Parathyroid adenoma (tissue), 2 donors: Measurements from ENCODE around the gene SULT1A2.
A peak's percentile ranks its signal among the peaks of the same experiment; 100 is the strongest.
"Not testable (repeated sequence)": the region's sequence is repeated elsewhere in the genome, so short reads cannot be mapped to it uniquely, and the experiment has no call there.

Experiments used
- H2AFZ ChIP-seq: fragments of 300-600 bp; sonication (generic); one replicate; pipeline ENCODE4 v1.7.0; 2017; ENCODE audit warnings: antibody characterized with exemption, mild to moderate bottlenecking
- H3K27ac ChIP-seq: fragments of 300-600 bp; sonication (generic); one replicate; pipeline ENCODE4 v1.7.0; 2017
- H3K27me3 ChIP-seq: fragments of 300-600 bp; sonication (generic); one replicate; pipeline ENCODE4 v1.7.0; 2017; ENCODE audit warnings: low read length; ENCODE audit not compliant: control insufficient read depth, insufficient read depth
- H3K36me3 ChIP-seq: fragments of 300-600 bp; sonication (generic); one replicate; pipeline ENCODE4 v1.7.0; 2017; ENCODE audit warnings: low read length; ENCODE audit not compliant: control insufficient read depth, insufficient read depth
- H3K4me1 ChIP-seq: fragments of 300-600 bp; sonication (generic); one replicate; pipeline ENCODE4 v1.7.0; 2017; ENCODE audit warnings: control low read depth
- H3K4me2 ChIP-seq: fragments of 300-600 bp; sonication (generic); one replicate; pipeline ENCODE4 v1.7.0; 2017; ENCODE audit warnings: low read length
- H3K4me3 ChIP-seq: fragments of 300-600 bp; sonication (generic); one replicate; pipeline ENCODE4 v1.7.0; 2017; ENCODE audit warnings: low read depth, low read length
- H3K79me2 ChIP-seq: fragments of 300-600 bp; sonication (generic); one replicate; pipeline ENCODE4 v1.7.0; 2017; ENCODE audit warnings: control low read depth
- H3K9ac ChIP-seq: fragments of 300-600 bp; sonication (generic); one replicate; pipeline ENCODE4 v1.7.0; 2017; ENCODE audit warnings: mild to moderate bottlenecking
- H3K9me3 ChIP-seq: fragments of 300-600 bp; sonication (generic); one replicate; pipeline ENCODE4 v1.7.0; 2017; ENCODE audit warnings: low read length; ENCODE audit not compliant: control insufficient read depth
- CTCF ChIP-seq: fragments of 300-600 bp; sonication (generic); IDR thresholded peaks from one replicate; pipeline ENCODE4 v1.7.0; 2017; ENCODE audit warnings: antibody characterized with exemption, mild to moderate bottlenecking
- donor health status: primary hyperparathyroidism.

SULT1A2 gene

GRCh38 chr16:28596840-28597691 is at the start of gene SULT1A2:
Gene SULT1A2 (minus strand): TSS chr16:28597050. CDS start chr16:28595930, 1,120 bp downstream.
- Histone ChIP-seq H3K79me2 (no peaks in the 10 kb centered on the region), H3K9ac (peak within 1 kb of the TSS; percentile 34), H3K4me3 (peak within 1 kb of the TSS; percentile 24), H3K27ac (peak within 1 kb of the TSS; percentile 95), H3K9me3 (no peaks in the 10 kb centered on the region), H3K27me3 (no peaks in the 10 kb centered on the region), H3K4me1 (peaks cover 28% of the 10 kb centered on the region), H2AFZ (peak within 1 kb of the TSS; percentile 73), H3K4me2 (peak within 1 kb of the TSS; percentile 47), H3K36me3 (no peaks in the 10 kb centered on the region)
- no peak for TF ChIP-seq CTCF

DNA sequence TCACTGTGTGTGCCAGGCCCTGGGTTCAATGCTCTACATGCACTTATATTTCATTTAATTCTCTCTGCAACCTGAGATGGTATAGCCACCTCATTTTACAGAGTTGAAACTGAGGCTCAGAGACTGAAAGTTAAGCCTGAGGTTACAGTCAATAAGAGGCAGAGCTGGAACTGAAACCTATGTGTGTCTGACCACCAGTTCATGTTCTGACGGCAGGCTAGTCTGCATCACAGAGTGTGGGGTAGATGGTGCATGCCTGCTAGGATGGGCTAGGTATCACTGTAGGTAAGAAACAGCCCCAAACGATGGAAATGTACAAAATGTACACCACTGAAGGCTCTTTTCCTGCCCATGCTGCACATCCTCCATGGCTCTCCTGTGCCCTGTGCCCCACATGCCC is 43.1 kb upstream of the SULT1A2 start:
- H3K4me1 ChIP-seq, H3K36me3 ChIP-seq, H3K79me2 ChIP-seq, H2AFZ ChIP-seq, H3K4me3 ChIP-seq, H3K9ac ChIP-seq, H3K9me3 ChIP-seq, H3K4me2 ChIP-seq, H3K27ac ChIP-seq, H3K27me3 ChIP-seq: not testable (repeated sequence)

DNA sequence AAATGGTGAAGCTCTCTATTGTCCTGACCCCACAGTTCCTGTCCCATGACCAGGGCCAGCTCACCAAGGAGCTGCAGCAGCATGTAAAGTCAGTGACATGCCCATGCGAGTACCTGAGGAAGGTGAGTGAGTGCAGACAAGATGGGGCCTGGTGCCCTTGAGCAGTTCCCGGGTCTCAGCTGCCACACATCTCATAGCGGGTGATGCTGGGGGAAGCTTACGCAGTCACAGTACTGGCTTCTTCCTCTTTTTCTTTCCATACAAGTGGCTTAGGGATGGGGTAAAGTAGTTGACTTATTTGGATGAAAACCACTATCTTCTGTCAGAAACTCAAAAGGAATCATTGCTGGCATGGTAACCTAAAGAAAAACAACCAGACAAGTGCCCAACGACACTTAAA is 41.5 kb upstream of the SULT1A2 start:
- not testable (repeated sequence) for H3K27ac ChIP-seq, H3K36me3 ChIP-seq, H3K4me2 ChIP-seq, H3K4me1 ChIP-seq, H3K4me3 ChIP-seq, H3K9ac ChIP-seq, H3K27me3 ChIP-seq, H3K9me3 ChIP-seq, H3K79me2 ChIP-seq, H2AFZ ChIP-seq

GRCh38 chr16:28637765-28638164 is 40.9 kb upstream of the SULT1A2 start, which contains the start of gene NPIPB8:
Gene NPIPB8 (plus strand): TSS chr16:28638065. CDS start chr16:28638361, 296 bp downstream.
- not testable (repeated sequence) for H3K4me1 ChIP-seq, H3K27ac ChIP-seq, H3K9me3 ChIP-seq, H3K27me3 ChIP-seq, H2AFZ ChIP-seq, H3K4me3 ChIP-seq, H3K36me3 ChIP-seq, H3K79me2 ChIP-seq, H3K4me2 ChIP-seq, H3K9ac ChIP-seq

DNA sequence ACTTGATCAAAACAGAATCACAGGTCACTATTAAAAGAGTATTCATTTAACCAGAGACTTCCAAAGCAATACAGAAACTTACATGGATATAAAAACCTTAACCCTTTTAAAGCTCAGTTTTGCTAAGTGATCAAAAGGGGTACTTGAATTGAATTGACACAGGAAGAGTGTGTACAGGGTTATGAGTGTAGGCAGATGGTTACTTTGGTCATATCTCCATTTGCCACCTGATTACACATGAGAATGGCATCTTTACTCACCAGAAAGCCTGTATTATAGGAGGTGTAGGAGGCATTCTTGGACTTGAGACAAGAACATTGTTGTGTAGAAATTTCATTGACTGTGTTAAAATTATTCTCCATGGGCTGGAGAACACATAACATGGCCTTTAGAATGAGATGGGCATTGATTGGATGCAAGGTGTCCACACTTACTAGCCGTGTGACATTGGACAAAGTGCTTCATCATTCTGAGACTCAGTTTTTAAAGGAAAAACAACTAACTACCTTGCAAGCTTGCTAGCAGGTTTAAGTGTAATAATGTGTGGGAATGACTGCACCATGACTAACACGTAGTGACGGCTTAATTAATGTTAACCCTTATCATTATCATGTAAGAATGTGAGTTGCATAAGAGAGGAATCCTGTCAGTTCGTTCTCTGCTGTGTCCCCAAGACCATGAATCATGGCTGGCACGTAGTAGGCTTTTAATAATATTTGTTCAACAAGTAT is 39.4 kb upstream of the SULT1A2 start:
- not testable (repeated sequence) for H3K27me3 ChIP-seq, H3K36me3 ChIP-seq, H3K27ac ChIP-seq, H3K4me3 ChIP-seq, H3K4me2 ChIP-seq, H3K79me2 ChIP-seq, H3K4me1 ChIP-seq, H3K9me3 ChIP-seq, H3K9ac ChIP-seq
- peak overlapping the region; percentile 11 for H2AFZ ChIP-seq

GRCh38 chr16:28630905-28631304 is 34.1 kb upstream of the SULT1A2 start:
- H3K4me1 ChIP-seq, H3K4me2 ChIP-seq, H3K9ac ChIP-seq, H3K4me3 ChIP-seq, H3K9me3 ChIP-seq, H3K36me3 ChIP-seq, H3K27ac ChIP-seq, H3K27me3 ChIP-seq, H3K79me2 ChIP-seq, H2AFZ ChIP-seq: not testable (repeated sequence)

- Histone ChIP-seq H3K27me3 (no peaks in the 10 kb centered on the region), H3K27ac (peak overlapping the region; percentile 70), H3K9ac (no peak overlapping the region)
These were observed 26.4 kb upstream of the SULT1A2 start for GRCh38 chr16:28623172-28623711.

GRCh38 chr16:28622532-28623171 is 25.8 kb upstream of the SULT1A2 start:
- H3K27me3 ChIP-seq, H3K9ac ChIP-seq, H3K4me1 ChIP-seq, H3K9me3 ChIP-seq, H3K79me2 ChIP-seq, H3K36me3 ChIP-seq: not testable (repeated sequence)
- Histone ChIP-seq H3K4me2 (peak overlapping the region; percentile 81), H2AFZ (peak overlapping the region; percentile 96), H3K4me3 (peak overlapping the region; percentile 55), H3K27ac (peak overlapping the region; percentile 70)

More at GRCh38 chr16:28623172-28623711, 26.4 kb upstream of the SULT1A2 start:
- Histone ChIP-seq H3K79me2 (no peaks in the 10 kb centered on the region), H3K4me2 (peak overlapping the region; percentile 81), H2AFZ (peak overlapping the region; percentile 96), H3K9me3 (no peaks in the 10 kb centered on the region), H3K4me3 (peak overlapping the region; percentile 55), H3K36me3 (no peaks in the 10 kb centered on the region), H3K4me1 (peaks cover 2% of the 10 kb centered on the region)
- no peak for TF ChIP-seq CTCF
